Hepatocyte (in vitro differentiated cells): ENCODE data around the gene DNM3. TPM values are rescaled to one million over a fixed set of nuclear protein-coding genes. Genes with fewer than 3 reads are reported as not detected.

ENCODE experiments used
- DNase-seq: peaks from one replicate; pipeline ENCODE4 v3.0.0-alpha.2; 2016; ENCODE audit warnings: low spot score
- H2AFZ ChIP-seq: fragments of 200-600 bp; sonication (generic); 2 replicates; pipeline ENCODE4 v1.6.0; 2016; ENCODE audit warnings: antibody characterized with exemption, mild to moderate bottlenecking
- H3K27ac ChIP-seq: fragments of 200-600 bp; sonication (generic); 2 replicates; pipeline ENCODE4 v1.5.1; 2016; ENCODE audit warnings: mild to moderate bottlenecking
- H3K27me3 ChIP-seq: fragments of 200-600 bp; sonication (generic); 2 replicates; pipeline ENCODE4 v1.6.1; 2016
- H3K36me3 ChIP-seq: fragments of 200-600 bp; sonication (generic); replicated peaks from 2 replicates; pipeline ENCODE4 v1.5.1; 2016; ENCODE audit warnings: low read depth; ENCODE audit not compliant: insufficient read depth
- H3K4me1 ChIP-seq: fragments of 200-600 bp; sonication (generic); 2 replicates; pipeline ENCODE4 v1.5.1; 2016; ENCODE audit warnings: mild to moderate bottlenecking, moderate library complexity; ENCODE audit not compliant: insufficient read depth
- H3K4me2 ChIP-seq: fragments of 200-600 bp; sonication (generic); 2 replicates; pipeline ENCODE4 v1.6.0; 2016
- H3K4me3 ChIP-seq: fragments of 200-600 bp; sonication (generic); 2 replicates; pipeline ENCODE4 v1.5.1; 2016; ENCODE audit warnings: mild to moderate bottlenecking
- H3K79me2 ChIP-seq: fragments of 200-600 bp; sonication (generic); 2 replicates; pipeline ENCODE4 v1.6.0; 2017; ENCODE audit warnings: mild to moderate bottlenecking
- H3K9me2 ChIP-seq: fragments of 200-600 bp; sonication (generic); replicated peaks from 2 replicates; pipeline ENCODE4 v1.6.0; 2017; ENCODE audit warnings: mild to moderate bottlenecking; ENCODE audit not compliant: insufficient read depth
- H3K9me3 ChIP-seq: fragments of 200-600 bp; sonication (generic); 2 replicates; pipeline ENCODE4 v1.5.1; 2016; ENCODE audit warnings: low read depth, mild to moderate bottlenecking
- H4K20me1 ChIP-seq: fragments of 200-600 bp; sonication (generic); 2 replicates; pipeline ENCODE4 v1.6.0; 2016; ENCODE audit warnings: mild to moderate bottlenecking; ENCODE audit not compliant: insufficient read depth, poor library complexity, severe bottlenecking
- EZH2 ChIP-seq: fragments of 200-600 bp; sonication (generic); IDR thresholded peaks from 2 replicates; pipeline ENCODE4 v1.6.1; 2016; ENCODE audit warnings: antibody characterized with exemption, mild to moderate bottlenecking, borderline replicate concordance
- EZH2phosphoT487 ChIP-seq: fragments of 200-600 bp; sonication (generic); IDR thresholded peaks from one replicate; pipeline ENCODE4 v1.6.1; 2018; ENCODE audit warnings: antibody characterized with exemption, mild to moderate bottlenecking, low read depth, moderate library complexity; ENCODE audit not compliant: unreplicated experiment, severe bottlenecking
- WGBS: methylation state at CpG from one replicate; pipeline ENCODE4 v1.1.6; 2016; ENCODE audit warnings: low lambda C conversion rate; ENCODE audit errors: missing lambda C conversion rate; 5-methylcytosine and 5-hydroxymethylcytosine counted together
- polyA plus RNA-seq: library from polyadenylated mRNA; unstranded; fragments of >200 nt; fragmentation: Nextera tagmentation; extraction: Ambion mirVana; gene quantifications from 2 replicates; pipeline ENCODE4 v1.2.1, GENCODE V29; 2016
- total RNA-seq: library from RNA; depleted of rRNA; stranded (reverse); fragments of >200 nt; gene quantifications from 2 replicates; pipeline ENCODE4 v1.2.3, GENCODE V29; 2014
- TF ChIP-seq, protein P1 (sequence below): fragments of 200-600 bp; sonication (generic); IDR thresholded peaks from 2 replicates; pipeline ENCODE4 v1.5.1; 2016; ENCODE audit warnings: antibody characterized with exemption, mild to moderate bottlenecking; ENCODE audit not compliant: poor library complexity

Gene DNM3
- total and polyA plus RNA-seq, 2 experiments from 2014 or later: 1.5 TPM; not detected in 1

GRCh38 chr1:172399756-172400721, 558.7 kb downstream of the DNM3 start:
- Histone ChIP-seq H3K27me3 (no peaks in the 10 kb centered on the region), H4K20me1 (no peaks in the 10 kb centered on the region), H2AFZ (peak overlapping the region; percentile 14), H3K27ac (peak overlapping the region; percentile 74), H3K36me3 (no peaks in the 10 kb centered on the region), H3K4me1 (peaks cover 42% of the 10 kb centered on the region), H3K4me3 (no peak overlapping the region), H3K79me2 (no peaks in the 10 kb centered on the region), H3K9me3 (no peaks in the 10 kb centered on the region), H3K4me2 (no peak overlapping the region), H3K9me2 (no peaks in the 10 kb centered on the region)
- 78% methylated on average over 6 of the region's 6 CpGs for WGBS
- TF ChIP-seq, protein P1, sequence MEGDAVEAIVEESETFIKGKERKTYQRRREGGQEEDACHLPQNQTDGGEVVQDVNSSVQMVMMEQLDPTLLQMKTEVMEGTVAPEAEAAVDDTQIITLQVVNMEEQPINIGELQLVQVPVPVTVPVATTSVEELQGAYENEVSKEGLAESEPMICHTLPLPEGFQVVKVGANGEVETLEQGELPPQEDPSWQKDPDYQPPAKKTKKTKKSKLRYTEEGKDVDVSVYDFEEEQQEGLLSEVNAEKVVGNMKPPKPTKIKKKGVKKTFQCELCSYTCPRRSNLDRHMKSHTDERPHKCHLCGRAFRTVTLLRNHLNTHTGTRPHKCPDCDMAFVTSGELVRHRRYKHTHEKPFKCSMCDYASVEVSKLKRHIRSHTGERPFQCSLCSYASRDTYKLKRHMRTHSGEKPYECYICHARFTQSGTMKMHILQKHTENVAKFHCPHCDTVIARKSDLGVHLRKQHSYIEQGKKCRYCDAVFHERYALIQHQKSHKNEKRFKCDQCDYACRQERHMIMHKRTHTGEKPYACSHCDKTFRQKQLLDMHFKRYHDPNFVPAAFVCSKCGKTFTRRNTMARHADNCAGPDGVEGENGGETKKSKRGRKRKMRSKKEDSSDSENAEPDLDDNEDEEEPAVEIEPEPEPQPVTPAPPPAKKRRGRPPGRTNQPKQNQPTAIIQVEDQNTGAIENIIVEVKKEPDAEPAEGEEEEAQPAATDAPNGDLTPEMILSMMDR: no peak
- TF ChIP-seq EZH2 (no peak), EZH2phosphoT487 (no peak)
- DNase-seq: no peak

GRCh38 chr1:172400722-172401105, 559.4 kb downstream of the DNM3 start:
- no peaks in the 10 kb centered on the region for H4K20me1 ChIP-seq
- H3K79me2 ChIP-seq: no peaks in the 10 kb centered on the region
- no peak overlapping the region for H3K4me2 ChIP-seq
- H3K27me3 ChIP-seq: no peaks in the 10 kb centered on the region
- H3K4me3 ChIP-seq: no peak overlapping the region
- no peaks in the 10 kb centered on the region for H3K9me2 ChIP-seq
- 72% methylated on average over 1 of the region's 1 CpG for WGBS
- TF ChIP-seq EZH2 (no peak), EZH2phosphoT487 (no peak)
- TF ChIP-seq, protein P1: no peak
- no peaks in the 10 kb centered on the region for H3K36me3 ChIP-seq
- peak overlapping the region; percentile 74 for H3K27ac ChIP-seq
- peaks cover 39% of the 10 kb centered on the region for H3K4me1 ChIP-seq
- H3K9me3 ChIP-seq: no peaks in the 10 kb centered on the region
- H2AFZ ChIP-seq: no peak overlapping the region
- no peak for DNase-seq

GRCh38 chr1:172401477-172401876, 560.2 kb downstream of the DNM3 start:
- H3K4me3 ChIP-seq: no peak overlapping the region
- H3K9me3 ChIP-seq: no peaks in the 10 kb centered on the region
- no peak for DNase-seq
- no peaks in the 10 kb centered on the region for H3K36me3 ChIP-seq
- TF ChIP-seq EZH2: no peak
- TF ChIP-seq, protein P1: no peak
- no peak for TF ChIP-seq EZH2phosphoT487
- H3K4me1 ChIP-seq: peaks cover 39% of the 10 kb centered on the region
- no peaks in the 10 kb centered on the region for H3K79me2 ChIP-seq
- H3K9me2 ChIP-seq: no peaks in the 10 kb centered on the region
- H3K27me3 ChIP-seq: no peaks in the 10 kb centered on the region
- no peak overlapping the region for H2AFZ ChIP-seq
- no peak overlapping the region for H3K4me2 ChIP-seq
- no peaks in the 10 kb centered on the region for H4K20me1 ChIP-seq
- H3K27ac ChIP-seq: no peak overlapping the region
